B cell (primary cell): Measurements from ENCODE around the gene POU2F2.

ENCODE experiments used
- EZH2 ChIP-seq: IDR thresholded peaks from 2 replicates; pipeline ENCODE4 v1.6.1; 2012; ENCODE audit warnings: borderline replicate concordance, low read depth, mild to moderate bottlenecking, moderate library complexity, low read length; ENCODE audit not compliant: insufficient read depth, poor library complexity, severe bottlenecking
- TF ChIP-seq, protein P1 (sequence below): fragments of 200-600 bp; IDR thresholded peaks from one replicate; pipeline ENCODE4 v1.8.0; 2022; ENCODE audit warnings: antibody characterized with exemption, mild to moderate bottlenecking

DNA sequence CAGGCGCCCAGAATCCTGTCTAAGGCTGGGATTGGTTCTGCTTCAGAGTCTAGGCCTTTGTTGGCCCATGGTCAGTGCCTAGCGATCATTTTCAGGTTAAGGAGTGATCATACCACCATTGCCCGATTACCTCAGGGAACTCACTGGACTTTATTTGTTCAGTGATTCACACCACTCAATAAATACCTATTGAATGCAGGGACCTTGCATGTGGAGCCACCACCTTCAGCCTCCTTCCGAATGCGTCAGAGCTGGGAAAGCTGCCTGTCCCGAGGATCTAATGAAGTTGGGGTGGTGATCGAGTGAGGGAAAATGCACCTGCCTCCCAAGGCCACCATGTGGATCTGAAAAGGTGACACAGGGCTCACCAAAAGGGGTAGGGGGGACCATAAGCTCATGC, 40.0 kb upstream of the POU2F2 start:
- TF ChIP-seq, protein P1, sequence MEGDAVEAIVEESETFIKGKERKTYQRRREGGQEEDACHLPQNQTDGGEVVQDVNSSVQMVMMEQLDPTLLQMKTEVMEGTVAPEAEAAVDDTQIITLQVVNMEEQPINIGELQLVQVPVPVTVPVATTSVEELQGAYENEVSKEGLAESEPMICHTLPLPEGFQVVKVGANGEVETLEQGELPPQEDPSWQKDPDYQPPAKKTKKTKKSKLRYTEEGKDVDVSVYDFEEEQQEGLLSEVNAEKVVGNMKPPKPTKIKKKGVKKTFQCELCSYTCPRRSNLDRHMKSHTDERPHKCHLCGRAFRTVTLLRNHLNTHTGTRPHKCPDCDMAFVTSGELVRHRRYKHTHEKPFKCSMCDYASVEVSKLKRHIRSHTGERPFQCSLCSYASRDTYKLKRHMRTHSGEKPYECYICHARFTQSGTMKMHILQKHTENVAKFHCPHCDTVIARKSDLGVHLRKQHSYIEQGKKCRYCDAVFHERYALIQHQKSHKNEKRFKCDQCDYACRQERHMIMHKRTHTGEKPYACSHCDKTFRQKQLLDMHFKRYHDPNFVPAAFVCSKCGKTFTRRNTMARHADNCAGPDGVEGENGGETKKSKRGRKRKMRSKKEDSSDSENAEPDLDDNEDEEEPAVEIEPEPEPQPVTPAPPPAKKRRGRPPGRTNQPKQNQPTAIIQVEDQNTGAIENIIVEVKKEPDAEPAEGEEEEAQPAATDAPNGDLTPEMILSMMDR = no peak
- no peak for TF ChIP-seq EZH2
